ENCODE data around the gene NKAIN2. TPM values are rescaled to one million over a fixed set of nuclear protein-coding genes. Genes with fewer than 3 reads are reported as not detected.

NKAIN2 gene
- total and polyA plus RNA-seq, 2 donors (not counting 3 experiments of a cell fraction or from before 2014, with no cell fraction given) = 0.03 TPM; not detected in 1

DNA sequence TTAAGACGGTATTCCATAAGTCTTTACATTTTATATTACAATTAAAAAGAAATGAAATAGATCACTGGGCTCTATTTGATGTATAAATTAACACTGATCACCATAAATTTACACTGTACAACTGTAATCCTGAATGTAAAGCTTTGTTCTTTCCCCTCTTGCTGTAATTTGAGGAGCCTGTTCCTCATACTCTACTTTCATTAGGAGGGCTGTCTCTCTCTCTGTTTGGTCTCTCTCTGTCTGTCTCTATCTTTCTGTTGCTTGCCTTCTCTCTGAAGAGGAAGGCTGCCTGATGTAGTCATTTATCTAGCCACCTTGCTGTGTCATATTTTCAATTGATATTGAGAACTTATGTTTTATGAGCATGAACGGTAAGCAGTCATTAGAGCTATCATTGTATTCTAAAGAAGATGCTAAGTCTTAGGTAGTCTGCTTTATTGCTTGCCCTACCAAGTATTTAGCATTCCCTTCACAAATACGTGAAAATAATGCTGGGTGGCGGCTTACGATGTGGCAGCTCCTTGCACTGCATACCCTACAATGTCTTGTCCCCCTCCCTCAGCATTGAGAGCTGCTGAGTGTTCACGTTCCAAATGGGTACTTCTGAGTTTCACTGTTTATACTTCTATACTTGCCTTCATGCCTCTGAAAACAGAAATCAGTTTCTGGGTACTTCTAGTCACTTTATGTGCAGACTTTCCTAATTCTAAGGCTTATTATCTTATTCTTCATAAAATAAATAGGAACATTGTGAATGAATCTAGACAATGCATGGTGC, 205.5 kb downstream of the NKAIN2 start:
- FAIRE-seq = no peak
- Histone ChIP-seq H3K9me1 (replicated peaks; ENCODE audit: control insufficient read depth, extremely low read depth, insufficient read depth, low read length) (no peaks in the 10 kb centered on the region), H3K9ac (replicated peaks; ENCODE audit: extremely low read depth, insufficient read depth, low read length) (no peak overlapping the region), H2AFZ (ENCODE audit: low read depth, low read length) (no peak overlapping the region), H3K4me3 (replicated peaks in 1 of 3; ENCODE audit: insufficient read depth in 1 of 3, low read depth in 1 of 3, low read length in 3 of 3) (no peak overlapping the region), H3K4me2 (ENCODE audit: insufficient read depth, low read length) (no peak overlapping the region), H3K36me3 (ENCODE audit: control insufficient read depth in 2 of 2, extremely low read depth in 1 of 2, insufficient read depth in 2 of 2, low read length in 2 of 2) (no peaks in the 10 kb centered on the region), H4K20me1 (replicated peaks; ENCODE audit: control insufficient read depth, extremely low read depth, insufficient read depth, low read length) (no peaks in the 10 kb centered on the region), H3K4me1 (ENCODE audit: control insufficient read depth, extremely low read depth, insufficient read depth, low read length) (peaks cover 4% of the 10 kb centered on the region), H3K27ac (ENCODE audit: insufficient read depth, low read depth, low read length) (no peak overlapping the region), H3K9me3 (replicated peaks; ENCODE audit: control insufficient read depth, insufficient read depth, low read length) (no peaks in the 10 kb centered on the region), H3K27me3 (ENCODE audit: control insufficient read depth in 2 of 2, insufficient read depth in 2 of 2, low read length in 2 of 2) (no peaks in the 10 kb centered on the region), H3K79me2 (ENCODE audit: control insufficient read depth, insufficient read depth, low read length) (no peaks in the 10 kb centered on the region)
- ChIA-PET CTCF (no interaction called here), POLR2A (no interaction called here)
- no peak for DNase-seq (ENCODE audit: low read depth, low spot score)
- BruUV-seq (replicated peaks) = no TSS peak
- dilution Hi-C loops (cut with MboI; ENCODE audit: extremely low pct_ligation_motif_present, low sequenced_read_pairs) (no loop called here), intact Hi-C loops (cut with micrococcal nuclease) (no loop called here)
- TF ChIP-seq POLR2A (IDR thresholded peaks at IDR 0.05; ENCODE audit: low read depth, low read length) (no peak), EZH2 (IDR thresholded peaks at IDR 0.05; ENCODE audit: borderline replicate concordance, low read depth, low read length, severe bottlenecking) (no peak), POLR2AphosphoS5 (IDR thresholded peaks at IDR 0.05; ENCODE audit: insufficient read depth, low read depth, low read length) (no peak)
- TF ChIP-seq, protein P1, sequence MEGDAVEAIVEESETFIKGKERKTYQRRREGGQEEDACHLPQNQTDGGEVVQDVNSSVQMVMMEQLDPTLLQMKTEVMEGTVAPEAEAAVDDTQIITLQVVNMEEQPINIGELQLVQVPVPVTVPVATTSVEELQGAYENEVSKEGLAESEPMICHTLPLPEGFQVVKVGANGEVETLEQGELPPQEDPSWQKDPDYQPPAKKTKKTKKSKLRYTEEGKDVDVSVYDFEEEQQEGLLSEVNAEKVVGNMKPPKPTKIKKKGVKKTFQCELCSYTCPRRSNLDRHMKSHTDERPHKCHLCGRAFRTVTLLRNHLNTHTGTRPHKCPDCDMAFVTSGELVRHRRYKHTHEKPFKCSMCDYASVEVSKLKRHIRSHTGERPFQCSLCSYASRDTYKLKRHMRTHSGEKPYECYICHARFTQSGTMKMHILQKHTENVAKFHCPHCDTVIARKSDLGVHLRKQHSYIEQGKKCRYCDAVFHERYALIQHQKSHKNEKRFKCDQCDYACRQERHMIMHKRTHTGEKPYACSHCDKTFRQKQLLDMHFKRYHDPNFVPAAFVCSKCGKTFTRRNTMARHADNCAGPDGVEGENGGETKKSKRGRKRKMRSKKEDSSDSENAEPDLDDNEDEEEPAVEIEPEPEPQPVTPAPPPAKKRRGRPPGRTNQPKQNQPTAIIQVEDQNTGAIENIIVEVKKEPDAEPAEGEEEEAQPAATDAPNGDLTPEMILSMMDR (IDR thresholded peaks at IDR 0.05; ENCODE audit: extremely low read depth in 1 of 2, insufficient read depth in 1 of 2, low read depth in 1 of 2, low read length in 2 of 2) = no peak

GRCh38 chr6:124010574-124010973, 206.9 kb downstream of the NKAIN2 start:
- no TSS peak for BruUV-seq (replicated peaks)
- Histone ChIP-seq H3K27me3 (ENCODE audit: control insufficient read depth in 2 of 2, insufficient read depth in 2 of 2, low read length in 2 of 2) (no peaks in the 10 kb centered on the region), H3K79me2 (ENCODE audit: control insufficient read depth, insufficient read depth, low read length) (no peaks in the 10 kb centered on the region), H4K20me1 (replicated peaks; ENCODE audit: control insufficient read depth, extremely low read depth, insufficient read depth, low read length) (no peaks in the 10 kb centered on the region), H3K27ac (ENCODE audit: insufficient read depth, low read depth, low read length) (no peak overlapping the region), H3K9me1 (replicated peaks; ENCODE audit: control insufficient read depth, extremely low read depth, insufficient read depth, low read length) (no peaks in the 10 kb centered on the region), H3K4me2 (ENCODE audit: insufficient read depth, low read length) (no peak overlapping the region), H3K4me1 (ENCODE audit: control insufficient read depth, extremely low read depth, insufficient read depth, low read length) (peaks cover 4% of the 10 kb centered on the region), H3K9me3 (replicated peaks; ENCODE audit: control insufficient read depth, insufficient read depth, low read length) (no peaks in the 10 kb centered on the region), H3K9ac (replicated peaks; ENCODE audit: extremely low read depth, insufficient read depth, low read length) (no peak overlapping the region), H2AFZ (ENCODE audit: low read depth, low read length) (no peak overlapping the region), H3K36me3 (ENCODE audit: control insufficient read depth in 2 of 2, extremely low read depth in 1 of 2, insufficient read depth in 2 of 2, low read length in 2 of 2) (no peaks in the 10 kb centered on the region), H3K4me3 (replicated peaks in 1 of 3; ENCODE audit: insufficient read depth in 1 of 3, low read depth in 1 of 3, low read length in 3 of 3) (no peak overlapping the region)
- dilution Hi-C loops (cut with MboI; ENCODE audit: extremely low pct_ligation_motif_present, low sequenced_read_pairs) (no loop called here), intact Hi-C loops (cut with micrococcal nuclease) (no loop called here)
- FAIRE-seq = no peak
- ChIA-PET CTCF (no interaction called here), POLR2A (no interaction called here)
- TF ChIP-seq, protein P1 (IDR thresholded peaks at IDR 0.05; ENCODE audit: extremely low read depth in 1 of 2, insufficient read depth in 1 of 2, low read depth in 1 of 2, low read length in 2 of 2) = no peak
- TF ChIP-seq EZH2 (IDR thresholded peaks at IDR 0.05; ENCODE audit: borderline replicate concordance, low read depth, low read length, severe bottlenecking) = no peak
- no peak for TF ChIP-seq MYC (IDR thresholded peaks at IDR 0.05; ENCODE audit: low read depth, low read length)
- TF ChIP-seq GATA2 (IDR thresholded peaks at IDR 0.05; ENCODE audit: insufficient read depth, insufficient read length, low read depth, low read length) = no peak
- no peak for TF ChIP-seq POLR2AphosphoS5 (IDR thresholded peaks at IDR 0.05; ENCODE audit: insufficient read depth, low read depth, low read length)
- TF ChIP-seq JUN (IDR thresholded peaks at IDR 0.05; ENCODE audit: borderline replicate concordance, insufficient read depth, insufficient read length, low read depth) = no peak
- TF ChIP-seq POLR2A (IDR thresholded peaks at IDR 0.05; ENCODE audit: low read depth, low read length) = no peak
- no peak for TF ChIP-seq MAX (IDR thresholded peaks at IDR 0.05; ENCODE audit: insufficient read depth, insufficient read length)
- TF ChIP-seq FOS (IDR thresholded peaks at IDR 0.05; ENCODE audit: borderline replicate concordance, insufficient read depth, low read length) = no peak
- DNase-seq (ENCODE audit: low read depth, low spot score) = no peak
